ENCODE measurements around the gene PSMB3. TPM values are rescaled to one million over a fixed set of nuclear protein-coding genes. Genes with fewer than 3 reads are reported as not detected.

PSMB3 gene
- total RNA-seq, 1 experiment from 2014 or later = 524 TPM

- H3K9me3 ChIP-seq = no peaks in the 10 kb centered on the region
- DNase-seq = no peak
- no peaks in the 10 kb centered on the region for H3K27me3 ChIP-seq
- peaks cover 38% of the 10 kb centered on the region for H3K36me3 ChIP-seq
- peak overlapping the region; percentile 56 for H3K4me3 ChIP-seq
Observed at GRCh38 chr17:38729368-38729885, 23.1 kb upstream of the PSMB3 start.

GRCh38 chr17:38729886-38730525, 22.5 kb upstream of the PSMB3 start, which contains the start of gene CISD3:
TSS of gene CISD3 (plus strand) at chr17:38730341. CDS start at chr17:38730359, 18 bp downstream.
- DNase-seq = peak; percentile 90
- H3K36me3 ChIP-seq = peaks cover 33% of the 10 kb centered on the region
- no peaks in the 10 kb centered on the region for H3K27me3 ChIP-seq
- H3K9me3 ChIP-seq = no peaks in the 10 kb centered on the region
- peak within 1 kb of the TSS; percentile 75 for H3K4me3 ChIP-seq

- peak; percentile 80 for DNase-seq
- H3K36me3 ChIP-seq = peaks cover 33% of the 10 kb centered on the region
- peak overlapping the region; percentile 75 for H3K4me3 ChIP-seq
- no peaks in the 10 kb centered on the region for H3K27me3 ChIP-seq
- H3K9me3 ChIP-seq = no peaks in the 10 kb centered on the region
Observed at GRCh38 chr17:38730526-38731379, 21.8 kb upstream of the PSMB3 start.

GRCh38 chr17:38731526-38732294, 20.8 kb upstream of the PSMB3 start:
- Histone ChIP-seq H3K27me3 (no peaks in the 10 kb centered on the region), H3K36me3 (peaks cover 43% of the 10 kb centered on the region), H3K4me3 (peak overlapping the region; percentile 75), H3K9me3 (no peaks in the 10 kb centered on the region)
- DNase-seq = no peak

GRCh38 chr17:38732376-38733281, 19.9 kb upstream of the PSMB3 start:
- DNase-seq = no peak
- Histone ChIP-seq H3K9me3 (no peaks in the 10 kb centered on the region), H3K27me3 (no peaks in the 10 kb centered on the region), H3K4me3 (no peak overlapping the region), H3K36me3 (peaks cover 49% of the 10 kb centered on the region)

GRCh38 chr17:38733282-38733981, 19.1 kb upstream of the PSMB3 start:
- Histone ChIP-seq H3K4me3 (no peak overlapping the region), H3K36me3 (peaks cover 56% of the 10 kb centered on the region), H3K9me3 (no peaks in the 10 kb centered on the region), H3K27me3 (no peaks in the 10 kb centered on the region)
- DNase-seq = no peak

- no peak for DNase-seq
- H3K36me3 ChIP-seq = peaks cover 63% of the 10 kb centered on the region
- H3K4me3 ChIP-seq = no peak overlapping the region
- H3K27me3 ChIP-seq = no peaks in the 10 kb centered on the region
- no peaks in the 10 kb centered on the region for H3K9me3 ChIP-seq
Observed at GRCh38 chr17:38733982-38734973, 18.3 kb upstream of the PSMB3 start.

- H3K27me3 ChIP-seq = no peaks in the 10 kb centered on the region
- H3K4me3 ChIP-seq = no peak overlapping the region
- peak; percentile 54 for DNase-seq
- H3K36me3 ChIP-seq = peaks cover 68% of the 10 kb centered on the region
- no peaks in the 10 kb centered on the region for H3K9me3 ChIP-seq
Observed at GRCh38 chr17:38735161-38735997, 17.2 kb upstream of the PSMB3 start.

GRCh38 chr17:38738007-38738662, 14.4 kb upstream of the PSMB3 start:
- Histone ChIP-seq H3K27me3 (no peaks in the 10 kb centered on the region), H3K36me3 (peaks cover 49% of the 10 kb centered on the region), H3K9me3 (no peaks in the 10 kb centered on the region), H3K4me3 (no peak overlapping the region)
- no peak for DNase-seq

- H3K9me3 ChIP-seq = no peaks in the 10 kb centered on the region
- H3K27me3 ChIP-seq = no peaks in the 10 kb centered on the region
- no peak for DNase-seq
- H3K36me3 ChIP-seq = peaks cover 46% of the 10 kb centered on the region
- no peak overlapping the region for H3K4me3 ChIP-seq
Observed at GRCh38 chr17:38738686-38739085, 13.9 kb upstream of the PSMB3 start.

GRCh38 chr17:38739305-38739704, 13.2 kb upstream of the PSMB3 start:
- peaks cover 42% of the 10 kb centered on the region for H3K36me3 ChIP-seq
- no peak for DNase-seq
- no peak overlapping the region for H3K4me3 ChIP-seq

GRCh38 chr17:38740044-38740443, 12.5 kb upstream of the PSMB3 start:
- no peak overlapping the region for H3K4me3 ChIP-seq
- no peaks in the 10 kb centered on the region for H3K27me3 ChIP-seq
- DNase-seq = no peak
- peaks cover 50% of the 10 kb centered on the region for H3K36me3 ChIP-seq
- no peaks in the 10 kb centered on the region for H3K9me3 ChIP-seq

More at GRCh38 chr17:38739305-38739704, 13.2 kb upstream of the PSMB3 start:
- Histone ChIP-seq H3K27me3 (no peaks in the 10 kb centered on the region), H3K9me3 (no peaks in the 10 kb centered on the region)

GRCh38 chr17:38740806-38741205, 11.7 kb upstream of the PSMB3 start:
- Histone ChIP-seq H3K27me3 (no peaks in the 10 kb centered on the region), H3K4me3 (no peak overlapping the region), H3K36me3 (peaks cover 52% of the 10 kb centered on the region), H3K9me3 (no peaks in the 10 kb centered on the region)
- no peak for DNase-seq

Data from MG63 (cell line).